ENCODE results near the gene DUOXA2.

Gene DUOXA2

DNA sequence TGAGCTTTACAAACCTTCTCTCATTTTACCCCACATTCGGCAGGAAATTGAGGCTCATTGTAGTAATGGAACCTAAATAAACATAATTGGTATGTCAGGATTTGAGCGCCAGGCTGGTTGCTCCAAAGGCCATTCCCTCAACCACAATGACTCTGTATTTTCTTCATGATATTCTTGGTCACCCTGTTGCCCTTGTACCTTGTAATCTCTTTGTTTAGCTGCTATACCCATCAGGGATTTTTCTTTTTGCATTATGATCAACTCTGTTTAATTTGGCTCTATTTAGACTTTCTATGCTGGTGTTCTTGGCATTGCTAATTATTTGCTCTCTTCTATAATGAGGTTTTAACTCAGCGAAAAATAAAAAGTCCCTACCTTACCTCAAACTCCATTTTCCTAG, 30.0 kb upstream of the DUOXA2 start:
- TF ChIP-seq CTCF (IDR thresholded peaks at IDR 0.05; ENCODE audit: control insufficient read depth, extremely low read depth, insufficient read depth), result no peak
- no peak overlapping the region for H3K4me3 ChIP-seq (ENCODE audit: low read depth, low read length)
- peak; percentile 69 for DNase-seq (ENCODE audit: low read depth)

DNA sequence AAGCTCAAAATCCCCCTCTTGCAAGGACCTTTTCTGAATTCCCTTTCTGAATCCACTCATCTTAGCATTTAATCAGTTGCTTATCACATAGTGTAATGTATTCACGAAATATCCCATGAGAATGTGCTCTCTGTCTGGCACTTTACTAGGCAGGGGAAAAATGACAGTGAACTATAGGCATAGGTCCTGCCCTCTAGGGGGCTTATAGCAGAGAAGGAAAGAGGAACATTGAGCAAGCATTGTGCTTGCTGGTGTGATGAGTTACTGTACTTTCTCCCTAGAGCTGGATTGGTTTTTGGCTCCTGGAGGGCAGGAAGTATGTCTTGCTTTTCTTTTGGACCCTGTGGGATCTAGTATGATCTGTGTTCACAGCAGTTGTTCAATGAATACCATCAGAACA, 26.6 kb upstream of the DUOXA2 start:
- H3K4me3 ChIP-seq (ENCODE audit: low read depth, low read length), result no peak overlapping the region
- no peak for DNase-seq (ENCODE audit: low read depth)
- TF ChIP-seq CTCF (IDR thresholded peaks at IDR 0.05; ENCODE audit: control insufficient read depth, extremely low read depth, insufficient read depth), result no peak

DNA sequence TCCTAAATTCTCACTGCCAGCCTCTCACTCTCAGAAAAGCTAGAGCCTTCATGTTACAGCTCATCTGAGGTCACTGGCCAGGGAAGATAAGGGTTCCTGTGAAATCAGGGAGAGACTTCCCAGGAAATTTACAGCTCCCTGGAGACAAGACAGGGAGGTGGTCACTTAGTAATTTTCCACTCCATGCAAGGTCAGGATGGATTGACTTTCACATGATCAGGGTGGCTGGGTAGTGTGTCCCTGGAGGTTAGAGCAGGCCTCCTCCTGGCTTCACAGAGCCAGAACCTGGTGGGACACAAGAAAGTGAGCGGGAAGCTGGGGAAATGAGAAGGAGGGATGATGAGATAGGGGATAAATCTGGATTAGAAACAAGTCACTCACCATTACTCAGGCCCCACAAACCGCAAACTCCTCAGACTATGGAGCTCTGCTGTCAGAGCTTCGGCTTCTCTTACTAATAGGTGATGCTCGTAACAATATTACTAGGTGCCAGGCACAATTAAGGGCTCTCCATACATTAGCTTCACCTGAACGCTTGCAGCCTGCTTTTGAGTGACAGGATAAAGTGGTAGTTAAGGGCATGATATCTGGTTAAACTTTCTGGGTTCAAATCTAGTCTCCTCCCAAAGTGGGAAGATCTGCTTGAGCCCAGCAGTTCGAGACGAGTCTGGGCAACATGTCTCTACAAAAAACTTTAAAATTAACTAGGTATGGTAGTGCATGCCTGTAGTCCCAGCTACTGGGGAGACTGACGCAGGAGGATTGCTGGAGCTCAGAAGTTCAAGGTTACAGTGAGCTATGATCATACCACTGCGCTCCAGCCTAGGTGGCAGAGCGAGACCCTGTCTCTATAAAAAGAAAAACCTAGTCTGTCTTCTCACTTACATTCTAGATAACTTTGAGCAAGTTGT, 25.1 kb upstream of the DUOXA2 start:
- DNase-seq (ENCODE audit: low read depth), result no peak
- H3K4me3 ChIP-seq (ENCODE audit: low read depth, low read length), result no peak overlapping the region
- no peak for TF ChIP-seq CTCF (IDR thresholded peaks at IDR 0.05; ENCODE audit: control insufficient read depth, extremely low read depth, insufficient read depth)

DNA sequence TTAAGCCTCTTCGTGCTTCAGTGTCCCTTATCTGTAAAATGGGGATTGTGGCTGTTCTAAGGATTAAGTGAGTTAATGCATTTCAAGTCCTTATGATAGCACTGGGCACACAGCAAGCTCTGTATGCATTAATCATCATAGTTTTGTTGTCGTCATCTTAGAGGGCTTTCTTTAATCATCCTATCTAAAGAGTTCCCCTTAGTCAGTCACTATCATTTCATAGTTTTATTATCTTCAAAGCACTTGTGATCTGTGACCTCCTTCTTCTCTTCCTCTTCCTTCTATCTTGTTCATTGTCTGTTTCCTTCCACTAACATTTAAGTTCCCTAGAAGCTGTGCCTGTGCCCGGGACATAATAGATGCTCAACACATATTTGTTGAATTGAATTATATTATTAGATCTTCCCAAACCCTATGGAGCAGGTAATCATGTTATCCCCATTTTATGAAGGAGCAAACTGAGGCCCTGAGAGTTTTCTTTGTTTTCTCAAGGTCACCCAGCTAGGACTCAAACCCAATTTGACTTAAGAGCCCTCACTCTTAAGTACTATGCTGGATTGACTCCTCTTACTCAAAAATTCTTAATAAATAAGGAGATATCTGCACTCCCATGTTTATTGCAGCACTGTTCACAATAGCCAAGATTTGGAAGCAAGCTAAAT, 24.3 kb upstream of the DUOXA2 start:
- no peak overlapping the region for H3K4me3 ChIP-seq (ENCODE audit: low read depth, low read length)
- no peak for TF ChIP-seq CTCF (IDR thresholded peaks at IDR 0.05; ENCODE audit: control insufficient read depth, extremely low read depth, insufficient read depth)
- DNase-seq (ENCODE audit: low read depth), result no peak

GRCh38 chr15:45091161-45091560, 23.0 kb upstream of the DUOXA2 start:
- no peak for DNase-seq (ENCODE audit: low read depth)

GRCh38 chr15:45091576-45091975, 22.6 kb upstream of the DUOXA2 start:
- no peak for TF ChIP-seq CTCF (IDR thresholded peaks at IDR 0.05; ENCODE audit: control insufficient read depth, extremely low read depth, insufficient read depth)
- no peak for DNase-seq (ENCODE audit: low read depth)
- no peak overlapping the region for H3K4me3 ChIP-seq (ENCODE audit: low read depth, low read length)

More at GRCh38 chr15:45091161-45091560, 23.0 kb upstream of the DUOXA2 start:
- H3K4me3 ChIP-seq (ENCODE audit: low read depth, low read length), result no peak overlapping the region
- no peak for TF ChIP-seq CTCF (IDR thresholded peaks at IDR 0.05; ENCODE audit: control insufficient read depth, extremely low read depth, insufficient read depth)

All from LNCaP clone FGC (cell line).